ENCODE data around the gene GRK3.
A peak's percentile ranks its signal among the peaks of the same experiment; 100 is the strongest.
"Not testable (repeated sequence)": the region's sequence is repeated elsewhere in the genome, so short reads cannot be mapped to it uniquely, and the experiment has no call there.

GRK3 gene

DNA sequence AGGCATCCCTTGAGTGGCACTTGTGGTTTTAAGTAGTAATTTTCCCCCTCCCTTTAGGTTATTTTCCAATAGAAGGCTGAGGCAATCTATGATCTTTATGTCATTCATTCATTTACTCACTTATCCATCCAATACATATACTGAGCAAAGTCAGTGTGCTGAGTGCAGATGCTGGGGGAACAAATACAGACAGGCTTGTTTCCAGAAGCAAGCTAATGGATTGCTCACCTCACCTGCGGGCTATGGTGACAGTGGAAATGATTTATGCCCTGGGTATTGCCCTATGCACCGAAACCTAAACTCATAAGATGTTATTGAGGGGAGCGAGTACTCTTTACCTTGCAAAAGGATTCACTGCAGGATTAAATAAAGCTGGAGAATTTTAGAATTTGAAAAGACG lies 4.6 kb upstream of the GRK3 start:
- not testable (repeated sequence) for H3K27me3 Mint-ChIP-seq (ENCODE audit: low read depth); H3K9me3 Mint-ChIP-seq; H3K36me3 Mint-ChIP-seq (ENCODE audit: low read depth); H3K4me3 Mint-ChIP-seq; DNase-seq (ENCODE audit: low spot score); H3K27ac Mint-ChIP-seq
- H3K4me1 Mint-ChIP-seq (ENCODE audit: low read depth): peaks cover 20% of the 10 kb centered on the region

DNA sequence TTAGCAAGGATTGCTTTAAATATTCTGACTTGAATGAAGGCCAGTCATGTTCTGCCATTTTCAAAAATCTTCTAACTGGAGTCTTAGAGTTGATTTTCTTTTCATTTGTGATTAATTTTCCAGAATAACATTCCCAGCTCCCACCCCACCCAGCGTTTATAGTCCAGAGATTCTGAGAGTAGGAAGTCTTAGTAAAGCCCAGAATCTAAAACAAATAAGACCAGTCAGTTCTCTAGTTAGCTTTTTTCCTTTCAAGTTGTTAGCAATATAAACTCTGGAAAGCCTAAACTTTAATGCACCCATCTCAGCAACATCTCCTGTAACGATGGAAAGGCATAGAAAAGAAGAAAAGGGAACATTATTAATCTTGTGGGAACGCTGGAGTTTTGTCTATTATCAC lies 3.3 kb upstream of the GRK3 start:
- not testable (repeated sequence) for H3K36me3 Mint-ChIP-seq (ENCODE audit: low read depth); H3K4me3 Mint-ChIP-seq

DNA sequence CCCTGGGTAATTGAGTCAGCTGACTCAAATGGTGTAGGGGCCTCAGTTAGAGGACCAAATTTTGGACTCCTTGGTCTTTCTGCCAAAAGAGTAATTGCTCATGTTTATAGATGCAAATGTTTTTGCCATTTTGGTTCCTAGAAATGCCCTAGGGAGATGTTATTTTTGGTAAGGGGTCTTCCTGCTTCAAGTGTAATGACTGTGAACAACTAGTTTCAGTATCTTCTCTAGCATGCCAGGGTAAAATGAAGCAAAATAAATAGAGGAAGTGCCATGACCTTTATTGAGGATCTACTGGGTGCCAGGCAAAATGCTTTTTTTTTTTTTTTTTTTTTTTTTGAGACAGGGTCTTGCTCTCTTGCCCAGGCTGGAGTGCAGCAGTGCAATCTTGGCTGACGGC lies 2.5 kb upstream of the GRK3 start:
- DNase-seq (ENCODE audit: low spot score); H3K4me3 Mint-ChIP-seq; H3K9me3 Mint-ChIP-seq; H3K27me3 Mint-ChIP-seq (ENCODE audit: low read depth); H3K36me3 Mint-ChIP-seq (ENCODE audit: low read depth); H3K27ac Mint-ChIP-seq: not testable (repeated sequence)
- H3K4me1 Mint-ChIP-seq (ENCODE audit: low read depth): peaks cover 33% of the 10 kb centered on the region

More for the DNA sequence above, 3.3 kb upstream of the GRK3 start:
- not testable (repeated sequence) for H3K9me3 Mint-ChIP-seq; DNase-seq (ENCODE audit: low spot score); H3K27ac Mint-ChIP-seq; H3K27me3 Mint-ChIP-seq (ENCODE audit: low read depth)
- peaks cover 25% of the 10 kb centered on the region for H3K4me1 Mint-ChIP-seq (ENCODE audit: low read depth)

DNA sequence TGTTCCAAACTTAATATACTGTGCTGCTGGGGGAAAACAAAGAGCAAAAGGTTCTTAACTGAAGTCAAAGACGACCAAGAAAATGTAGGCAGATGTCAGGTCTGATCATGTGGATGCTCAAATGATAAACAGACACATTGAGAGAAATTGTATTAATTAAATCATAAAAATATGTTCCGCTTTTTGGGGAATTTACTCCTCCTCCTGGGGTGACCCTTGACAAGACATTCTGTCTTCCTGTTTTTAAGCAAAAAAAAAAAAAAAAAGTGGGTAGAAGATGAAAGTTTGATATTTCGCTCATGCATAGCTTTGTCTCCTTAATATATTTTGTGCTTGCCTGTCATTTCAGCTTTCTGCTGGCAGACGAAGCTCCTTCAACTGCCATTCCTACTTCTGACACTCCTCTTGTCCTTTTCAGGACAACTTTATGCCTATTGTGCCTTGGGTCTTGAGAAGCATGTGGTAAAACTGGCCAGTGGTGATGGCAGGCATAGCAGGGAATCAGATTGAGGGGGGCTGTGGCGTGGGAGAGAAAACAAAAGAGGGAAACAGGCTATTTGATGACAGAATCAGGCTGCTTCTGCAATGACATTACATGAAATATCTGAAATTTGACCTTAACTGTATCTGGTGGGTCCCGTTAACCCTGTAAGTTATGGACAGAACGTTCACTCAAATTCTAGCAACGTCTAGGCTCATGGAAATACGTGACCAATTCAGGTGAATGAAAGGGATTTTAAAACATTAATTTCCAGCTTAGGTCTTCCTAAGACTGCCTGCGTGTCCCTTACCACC lies 1.3 kb upstream of the GRK3 start:
- not testable (repeated sequence) for H3K27me3 Mint-ChIP-seq (ENCODE audit: low read depth); H3K36me3 Mint-ChIP-seq (ENCODE audit: low read depth); DNase-seq (ENCODE audit: low spot score); H3K9me3 Mint-ChIP-seq
- Mint-ChIP-seq H3K4me1 (ENCODE audit: low read depth) (peaks cover 45% of the 10 kb centered on the region), H3K27ac (peak overlapping the region; percentile 62), H3K4me3 (peak overlapping the region; percentile 88)

DNA sequence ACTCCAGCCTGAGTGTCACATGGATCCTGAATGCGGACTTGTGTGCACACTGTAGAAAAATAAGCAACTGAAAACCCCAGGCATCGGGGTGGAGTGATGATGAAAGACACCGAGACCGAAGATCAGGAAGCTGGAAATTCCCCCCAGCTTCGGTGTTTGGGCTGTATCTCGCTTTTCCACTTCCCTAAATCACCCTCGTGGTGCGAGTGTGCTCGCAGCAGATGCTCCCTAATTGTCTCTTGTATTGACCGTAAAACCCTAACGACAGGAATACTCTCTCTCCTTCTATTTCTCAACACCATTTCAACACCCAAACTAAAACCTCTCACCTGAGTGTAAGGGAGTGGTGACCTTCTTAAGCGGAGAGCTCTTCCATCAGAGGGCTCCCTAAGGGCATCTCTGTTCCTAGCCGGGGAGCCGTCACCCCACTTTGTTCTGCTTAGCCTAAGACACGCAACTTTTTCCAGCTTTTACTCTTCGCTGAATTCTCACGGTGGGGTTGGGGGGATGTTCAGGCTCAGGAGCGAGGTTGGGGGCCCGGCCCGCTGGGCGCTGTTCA lies 635 bp upstream of the GRK3 start:
- Mint-ChIP-seq H3K27ac (peak overlapping the region; percentile 92), H3K4me1 (ENCODE audit: low read depth) (peaks cover 49% of the 10 kb centered on the region), H3K4me3 (peak overlapping the region; percentile 88), H3K9me3 (no peaks in the 10 kb centered on the region), H3K36me3 (ENCODE audit: low read depth) (peaks cover 6% of the 10 kb centered on the region), H3K27me3 (ENCODE audit: low read depth) (no peaks in the 10 kb centered on the region)
- DNase-seq (ENCODE audit: low spot score): peak; percentile 15

DNA sequence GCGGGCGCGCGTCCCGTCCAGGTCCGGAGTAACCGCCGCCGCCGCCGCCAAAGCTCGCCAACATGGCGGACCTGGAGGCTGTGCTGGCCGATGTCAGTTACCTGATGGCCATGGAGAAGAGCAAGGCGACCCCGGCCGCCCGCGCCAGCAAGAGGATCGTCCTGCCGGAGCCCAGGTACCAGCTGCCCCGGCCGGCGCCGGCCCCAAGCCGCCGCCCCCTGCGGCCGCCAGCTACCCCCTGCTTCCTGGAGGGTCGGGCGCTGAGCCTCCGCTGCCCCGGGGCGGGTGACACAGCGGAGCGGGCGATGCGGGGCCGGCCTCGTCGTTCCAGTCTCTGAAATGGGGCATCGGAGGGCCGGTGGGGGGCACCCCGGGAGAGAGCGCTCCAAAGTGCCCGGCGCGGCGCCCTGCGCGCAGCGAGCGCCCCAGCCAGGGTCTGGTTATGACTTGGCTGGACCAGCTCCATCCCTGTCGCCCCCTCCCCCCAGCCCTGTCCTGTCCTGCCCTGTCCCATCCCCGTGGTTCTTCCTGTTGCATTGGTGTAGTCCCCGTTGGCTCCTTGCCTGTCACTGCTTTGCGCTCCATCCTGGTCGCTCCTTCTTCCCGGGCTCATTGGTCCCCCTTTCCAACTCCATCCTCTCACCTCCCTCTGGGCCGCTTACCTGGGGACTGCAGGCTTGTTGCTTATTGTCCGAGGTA lies 653 bp downstream of the GRK3 start:
- Mint-ChIP-seq H3K27ac (peak overlapping the region; percentile 96), H3K27me3 (ENCODE audit: low read depth) (no peaks in the 10 kb centered on the region), H3K36me3 (ENCODE audit: low read depth) (peaks cover 9% of the 10 kb centered on the region), H3K4me1 (ENCODE audit: low read depth) (peaks cover 60% of the 10 kb centered on the region), H3K9me3 (no peaks in the 10 kb centered on the region), H3K4me3 (peak overlapping the region; percentile 98)
- DNase-seq (ENCODE audit: low spot score): peak; percentile 29

DNA sequence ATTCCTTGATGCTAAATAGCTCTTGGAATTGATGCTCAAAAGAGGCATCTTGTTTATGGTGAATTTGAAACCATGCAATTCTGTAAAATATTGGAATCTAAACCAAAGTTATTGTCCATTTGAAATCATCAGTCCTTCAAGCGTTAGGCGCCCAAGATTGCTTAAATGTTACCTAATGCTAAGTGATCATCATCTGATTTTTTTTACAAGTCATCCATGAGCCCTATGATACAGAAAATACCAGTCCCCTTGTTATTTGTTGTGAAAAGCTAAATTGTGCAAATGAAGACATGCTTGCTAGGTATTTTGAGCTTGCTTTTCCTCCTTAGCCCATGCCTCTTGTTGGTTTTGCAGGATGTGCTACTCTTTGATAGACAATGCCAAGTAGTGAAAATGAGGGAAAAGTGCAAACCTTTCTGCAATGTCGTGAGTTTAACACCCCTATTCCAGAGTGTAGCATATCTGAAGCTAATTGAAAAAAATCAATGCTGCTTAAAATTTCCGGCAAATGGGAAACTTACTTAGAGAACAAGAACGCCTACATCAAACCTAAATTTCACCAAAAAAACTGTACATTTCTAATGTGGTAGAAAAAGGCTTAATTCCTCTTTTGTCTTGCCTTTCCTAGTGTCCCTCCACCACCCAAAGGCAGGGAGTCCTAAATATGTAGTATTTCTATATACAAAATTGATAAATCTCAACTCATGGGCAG lies 1.9 kb downstream of the GRK3 start:
- H3K4me3 Mint-ChIP-seq: peak overlapping the region; percentile 98
- peak overlapping the region; percentile 78 for H3K27ac Mint-ChIP-seq
- no peaks in the 10 kb centered on the region for H3K27me3 Mint-ChIP-seq (ENCODE audit: low read depth)
- H3K4me1 Mint-ChIP-seq (ENCODE audit: low read depth): peaks cover 69% of the 10 kb centered on the region
- peaks cover 13% of the 10 kb centered on the region for H3K36me3 Mint-ChIP-seq (ENCODE audit: low read depth)
- no peak for DNase-seq (ENCODE audit: low spot score)
- H3K9me3 Mint-ChIP-seq: no peaks in the 10 kb centered on the region

DNA sequence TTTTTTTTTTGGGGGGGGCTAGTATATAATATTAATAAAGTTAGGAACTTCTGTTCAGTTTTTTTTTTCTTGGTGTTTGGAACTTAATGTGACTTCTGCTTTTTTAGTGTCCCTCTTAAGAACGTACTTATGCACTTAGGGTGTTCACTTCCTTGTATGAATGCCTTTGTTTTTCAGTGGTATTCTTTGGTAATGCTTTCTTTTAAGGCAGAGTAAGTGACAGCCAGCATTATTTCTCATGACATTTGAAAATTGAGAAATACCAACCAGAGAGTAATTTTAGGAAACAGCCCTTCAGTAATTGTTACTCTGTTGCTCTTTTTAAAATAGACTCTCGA lies 2.4 kb downstream of the GRK3 start:
- Mint-ChIP-seq H3K9me3 (no peaks in the 10 kb centered on the region), H3K4me1 (ENCODE audit: low read depth) (peaks cover 69% of the 10 kb centered on the region)

DNA sequence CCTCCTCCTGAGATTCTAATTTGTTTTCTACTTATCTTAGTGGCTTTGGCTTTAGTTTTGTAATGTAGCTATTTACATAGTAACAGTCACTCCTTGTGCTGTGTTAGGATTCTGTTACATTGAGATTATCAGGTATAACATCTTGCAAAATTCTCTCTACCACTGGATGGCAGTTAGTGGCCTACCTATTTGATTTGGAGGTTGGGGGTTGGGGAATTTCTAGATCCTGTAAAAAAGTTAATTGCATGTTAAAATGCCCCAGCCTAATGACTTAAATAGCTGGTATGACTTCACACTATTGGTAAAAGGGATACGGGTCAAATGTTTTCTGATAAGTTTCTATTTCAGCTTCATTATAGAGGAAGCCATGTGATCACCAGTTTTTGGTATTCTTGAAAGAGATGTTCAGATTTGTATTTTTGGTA lies 2.8 kb downstream of the GRK3 start:
- no peaks in the 10 kb centered on the region for H3K27me3 Mint-ChIP-seq (ENCODE audit: low read depth)
- H3K4me1 Mint-ChIP-seq (ENCODE audit: low read depth): peaks cover 70% of the 10 kb centered on the region
- peak overlapping the region; percentile 78 for H3K27ac Mint-ChIP-seq

More for the DNA sequence above, 2.4 kb downstream of the GRK3 start:
- Mint-ChIP-seq H3K36me3 (ENCODE audit: low read depth) (peaks cover 16% of the 10 kb centered on the region), H3K27me3 (ENCODE audit: low read depth) (no peaks in the 10 kb centered on the region), H3K27ac (peak overlapping the region; percentile 78), H3K4me3 (peak overlapping the region; percentile 98)
- DNase-seq (ENCODE audit: low spot score): no peak

DNA sequence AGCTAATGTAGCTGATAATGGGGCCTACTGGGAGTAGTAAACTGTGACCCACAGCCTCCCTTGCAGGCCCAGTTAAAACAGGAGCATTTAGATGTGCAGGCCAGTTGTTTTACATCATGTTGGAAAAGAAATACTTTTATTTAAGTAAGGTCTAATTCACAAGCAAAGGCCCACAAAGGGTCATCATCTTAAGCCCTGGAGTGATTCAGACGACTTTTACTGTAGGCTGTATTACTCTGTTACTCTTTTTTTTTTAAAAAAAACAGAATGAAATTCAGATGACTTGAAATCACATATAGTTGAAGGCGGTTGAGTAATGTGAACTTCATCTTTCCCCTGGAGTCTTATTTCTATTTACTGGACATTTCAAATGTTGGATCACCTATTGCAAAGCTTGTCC lies 3.6 kb downstream of the GRK3 start:
- H3K27ac Mint-ChIP-seq; H3K27me3 Mint-ChIP-seq (ENCODE audit: low read depth); H3K9me3 Mint-ChIP-seq; DNase-seq (ENCODE audit: low spot score): not testable (repeated sequence)
- Mint-ChIP-seq H3K4me1 (ENCODE audit: low read depth) (peaks cover 77% of the 10 kb centered on the region), H3K36me3 (ENCODE audit: low read depth) (peaks cover 24% of the 10 kb centered on the region), H3K4me3 (peak overlapping the region; percentile 98)

More for the DNA sequence above, 2.8 kb downstream of the GRK3 start:
- Mint-ChIP-seq H3K4me3 (peak overlapping the region; percentile 98), H3K36me3 (ENCODE audit: low read depth) (peaks cover 19% of the 10 kb centered on the region), H3K9me3 (no peaks in the 10 kb centered on the region)
- no peak for DNase-seq (ENCODE audit: low spot score)

DNA sequence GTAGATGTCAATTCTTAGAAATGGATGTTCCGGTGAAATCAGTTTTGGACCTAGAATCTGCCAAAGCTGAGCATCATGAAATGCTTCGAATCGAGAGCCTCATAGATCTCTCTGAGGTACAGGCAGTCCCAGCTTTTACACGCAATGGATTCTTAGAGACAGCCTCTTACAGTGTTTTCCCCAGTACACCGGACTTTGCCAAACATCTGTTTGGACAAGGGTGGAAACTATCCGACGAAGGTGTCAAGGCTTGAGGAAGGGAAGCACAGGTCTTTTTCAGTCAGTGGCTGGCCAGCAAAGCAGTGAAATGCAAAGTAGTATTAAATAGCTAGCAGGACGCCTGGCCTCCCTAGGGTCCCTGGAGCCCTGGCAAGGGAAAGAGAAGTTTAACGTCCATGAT lies 4.9 kb downstream of the GRK3 start:
- Mint-ChIP-seq H3K4me3 (no peak overlapping the region), H3K27ac (peak overlapping the region; percentile 18), H3K4me1 (ENCODE audit: low read depth) (peaks cover 70% of the 10 kb centered on the region), H3K36me3 (ENCODE audit: low read depth) (peaks cover 30% of the 10 kb centered on the region), H3K9me3 (peaks cover 3% of the 10 kb centered on the region), H3K27me3 (ENCODE audit: low read depth) (no peaks in the 10 kb centered on the region)
- no peak for DNase-seq (ENCODE audit: low spot score)

DNA sequence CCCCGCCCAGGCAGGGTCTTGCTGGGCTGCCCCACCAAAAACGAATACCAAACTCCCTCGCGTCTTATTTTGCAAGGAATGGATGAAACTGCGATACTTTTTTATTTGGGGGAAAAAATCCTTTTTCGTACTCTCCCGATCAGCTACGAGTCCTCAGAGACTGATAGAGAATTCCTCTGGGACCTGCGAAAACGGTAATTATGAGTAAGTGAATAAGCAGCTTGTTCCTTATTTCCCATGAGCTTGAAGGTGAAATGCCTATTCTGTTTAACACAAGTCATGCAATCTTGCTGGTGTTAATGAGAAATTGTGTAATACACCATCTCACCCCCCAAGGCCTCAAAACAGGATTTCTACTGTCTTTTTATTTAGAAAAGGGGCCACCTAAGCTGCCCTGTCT lies 5.5 kb downstream of the GRK3 start:
- peaks cover 33% of the 10 kb centered on the region for H3K36me3 Mint-ChIP-seq (ENCODE audit: low read depth)
- DNase-seq (ENCODE audit: low spot score): no peak
- peaks cover 3% of the 10 kb centered on the region for H3K9me3 Mint-ChIP-seq
- no peak overlapping the region for H3K4me3 Mint-ChIP-seq
- peaks cover 74% of the 10 kb centered on the region for H3K4me1 Mint-ChIP-seq (ENCODE audit: low read depth)
- no peaks in the 10 kb centered on the region for H3K27me3 Mint-ChIP-seq (ENCODE audit: low read depth)
- no peak overlapping the region for H3K27ac Mint-ChIP-seq

DNA sequence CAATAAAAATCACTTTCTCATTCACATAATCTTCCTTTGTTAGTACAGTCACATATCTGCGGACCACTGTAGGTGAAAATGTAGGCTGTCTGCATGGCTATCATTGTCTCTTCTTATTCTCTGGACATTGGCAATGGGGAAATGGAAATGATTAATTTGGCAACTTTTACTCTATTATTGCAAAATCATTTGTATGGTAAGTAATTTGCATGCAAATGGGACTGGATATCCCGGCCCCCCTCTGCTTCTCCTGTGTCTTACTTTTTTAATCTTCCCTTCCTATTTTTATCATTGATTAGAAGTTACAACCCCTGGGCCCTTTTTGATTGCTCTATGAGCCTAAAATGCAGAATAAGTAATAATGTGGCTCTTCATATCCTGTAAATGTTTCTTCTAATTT lies 6.0 kb downstream of the GRK3 start:
- Mint-ChIP-seq H3K4me3 (no peak overlapping the region), H3K9me3 (peaks cover 3% of the 10 kb centered on the region), H3K36me3 (ENCODE audit: low read depth) (peaks cover 35% of the 10 kb centered on the region), H3K27ac (no peak overlapping the region), H3K27me3 (ENCODE audit: low read depth) (no peaks in the 10 kb centered on the region), H3K4me1 (ENCODE audit: low read depth) (peaks cover 77% of the 10 kb centered on the region)
- no peak for DNase-seq (ENCODE audit: low spot score)
